WI38 (cell line): Measurements from ENCODE around the gene RACGAP1.

Experiments
- H3K4me3 ChIP-seq: 2 replicates; pipeline ENCODE4 v1.5.1; 2011; ENCODE audit warnings: low read depth, mild to moderate bottlenecking, control low read depth, low read length
- CTCF ChIP-seq: IDR thresholded peaks from 2 replicates; pipeline ENCODE4 v1.5.1; 2012; ENCODE audit warnings: low read depth, mild to moderate bottlenecking, control low read depth, low read length

RACGAP1 gene

GRCh38 chr12:50025187-50026059 lies at the start of gene RACGAP1:
Gene RACGAP1 (minus strand): TSS chr12:50025494. CDS start chr12:50016715, 8,779 bp downstream.
- H3K4me3 ChIP-seq, result peak within 1 kb of the TSS; percentile 76
- no peak for TF ChIP-seq CTCF

- TF ChIP-seq CTCF, result no peak
- H3K4me3 ChIP-seq, result no peak overlapping the region
Observed at GRCh38 chr12:50073712-50074111, 48.4 kb upstream of the RACGAP1 start.

- TF ChIP-seq CTCF, result no peak
- H3K4me3 ChIP-seq, result no peak overlapping the region
Observed at GRCh38 chr12:50073206-50073605, 47.9 kb upstream of the RACGAP1 start.

DNA sequence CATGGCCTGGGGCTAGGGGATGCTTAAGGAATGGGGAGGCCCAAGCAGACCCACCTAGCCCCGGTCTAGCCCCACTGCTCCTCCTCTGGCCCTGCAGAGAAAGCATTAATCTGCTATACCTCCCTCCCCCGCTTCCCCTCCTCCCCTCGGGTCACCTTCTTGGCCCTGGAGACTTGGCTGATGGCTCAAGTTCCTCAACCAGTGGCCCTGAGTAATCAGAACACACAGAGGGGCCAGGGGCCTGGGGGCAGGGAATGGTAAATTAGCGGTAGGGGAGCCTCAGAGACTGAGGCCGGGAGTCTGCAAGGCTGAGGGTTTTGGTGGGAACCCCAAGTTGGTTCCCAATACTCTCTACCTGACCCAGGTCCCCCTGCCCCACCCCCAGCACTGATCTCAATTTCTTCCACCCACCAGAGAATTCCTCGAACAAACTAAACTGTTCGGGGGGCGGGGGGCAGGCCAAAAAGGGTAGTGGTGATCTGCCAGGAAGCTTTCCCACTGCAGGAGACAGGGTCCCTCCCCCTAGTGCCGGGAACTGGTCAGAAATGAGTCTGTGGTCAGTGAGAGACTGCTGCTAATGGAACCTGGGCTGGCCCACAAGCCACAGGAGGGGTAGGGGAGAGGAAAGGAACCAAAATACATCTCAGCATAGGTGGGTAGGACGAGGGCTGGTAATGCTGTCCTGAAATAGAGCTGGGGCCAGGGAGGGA lies 47.1 kb upstream of the RACGAP1 start:
- no peak overlapping the region for H3K4me3 ChIP-seq
- no peak for TF ChIP-seq CTCF

GRCh38 chr12:50070314-50071060 lies 45.2 kb upstream of the RACGAP1 start:
- peak; percentile 96 for TF ChIP-seq CTCF

DNA sequence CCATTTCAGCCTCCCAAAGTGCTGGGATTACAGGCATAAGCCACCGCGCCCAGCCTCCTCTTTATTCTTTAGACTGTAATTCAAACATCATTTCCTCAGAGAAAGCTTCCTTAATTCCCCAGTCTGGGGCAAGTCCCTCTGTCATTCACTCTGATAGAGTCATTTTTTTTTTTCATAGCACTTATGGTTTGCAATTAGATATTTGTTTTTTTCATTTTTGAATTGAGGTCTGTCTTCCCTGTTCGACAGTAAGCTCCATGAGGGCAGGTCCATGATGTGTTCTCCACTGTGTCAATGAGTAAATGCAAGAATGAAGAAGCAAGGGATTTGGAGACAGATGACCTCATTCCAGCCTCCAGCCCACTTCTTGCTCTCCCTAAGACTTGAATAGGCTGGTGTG lies 44.2 kb upstream of the RACGAP1 start:
- TF ChIP-seq CTCF, result no peak
- no peak overlapping the region for H3K4me3 ChIP-seq

More at GRCh38 chr12:50070314-50071060, 45.2 kb upstream of the RACGAP1 start:
- H3K4me3 ChIP-seq, result no peak overlapping the region

GRCh38 chr12:50069069-50069468 lies 43.8 kb upstream of the RACGAP1 start:
- TF ChIP-seq CTCF, result no peak
- H3K4me3 ChIP-seq, result no peak overlapping the region
